Measurements from ENCODE around the gene NCOR1.

NCOR1 gene

GRCh38 chr17:16019347-16019746 is 196.0 kb downstream of the NCOR1 start:
- DNase-seq = no peak

DNA sequence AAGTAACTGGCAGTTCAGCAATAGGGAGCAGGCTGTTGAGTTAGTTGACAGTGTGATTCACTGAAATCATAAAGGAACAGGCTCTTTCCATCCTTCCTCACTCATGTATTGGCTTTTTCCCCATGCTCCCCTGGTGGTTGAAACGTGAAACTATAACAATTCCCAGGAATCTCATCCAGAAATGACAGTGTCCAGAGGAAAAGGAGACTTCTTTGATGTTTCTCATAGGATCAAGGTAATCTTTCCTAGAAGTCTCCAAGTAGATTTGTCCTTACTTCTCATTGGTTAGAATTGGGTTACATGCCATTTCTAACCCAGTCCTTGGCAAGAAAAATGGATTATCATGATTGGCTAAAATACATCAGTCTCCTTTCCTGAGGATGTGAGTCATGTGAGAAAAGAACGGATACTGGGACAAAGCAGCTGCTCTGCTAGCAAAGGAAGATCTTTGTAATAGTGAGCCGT is 201.4 kb downstream of the NCOR1 start:
- no peak for DNase-seq

DNA sequence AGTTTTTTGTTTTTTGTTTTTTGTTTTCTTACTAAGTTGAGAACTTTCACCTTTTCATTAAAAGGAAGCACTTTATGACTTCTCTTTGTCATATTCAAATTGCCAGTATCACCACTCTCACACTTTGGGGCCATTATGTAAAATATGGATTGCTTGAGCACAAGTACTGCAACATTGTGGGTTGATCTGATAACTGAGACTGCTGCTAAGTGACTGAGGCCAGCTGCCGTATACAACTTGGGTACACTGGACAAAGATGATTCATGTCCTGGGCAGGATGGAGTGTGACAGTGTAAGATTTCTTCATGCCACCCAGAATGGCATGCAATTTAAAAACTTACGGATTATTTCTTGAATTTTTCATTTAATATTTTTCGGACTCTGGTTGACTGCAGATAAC is 207.9 kb downstream of the NCOR1 start:
- no peak for DNase-seq

- no peak for DNase-seq
Measured at GRCh38 chr17:16005636-16006035, 209.7 kb downstream of the NCOR1 start.

DNA sequence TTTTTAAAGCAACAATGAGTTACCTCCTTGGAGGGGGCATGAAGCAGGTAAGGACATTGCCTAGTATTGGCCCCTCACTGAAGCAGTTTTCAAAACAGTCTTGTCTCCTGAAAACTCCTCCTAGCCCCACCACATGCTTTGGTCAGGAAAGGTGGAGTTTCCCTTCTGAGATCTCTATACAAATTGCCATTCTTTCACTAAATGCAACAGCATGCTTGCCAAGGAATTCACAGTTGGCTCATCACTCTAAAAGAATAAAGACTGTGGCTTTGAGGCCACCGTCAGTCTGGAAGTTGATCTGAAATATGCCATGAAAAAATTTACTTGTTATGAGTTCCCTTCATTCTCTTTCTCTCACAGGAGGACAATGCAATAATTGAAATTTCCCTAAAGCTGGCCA is 211.5 kb downstream of the NCOR1 start:
- DNase-seq = no peak

- no peak for DNase-seq
Measured at GRCh38 chr17:16002708-16003260, 212.6 kb downstream of the NCOR1 start.

- no peak for DNase-seq
Measured at GRCh38 chr17:16001226-16001897, 214.0 kb downstream of the NCOR1 start.

DNA sequence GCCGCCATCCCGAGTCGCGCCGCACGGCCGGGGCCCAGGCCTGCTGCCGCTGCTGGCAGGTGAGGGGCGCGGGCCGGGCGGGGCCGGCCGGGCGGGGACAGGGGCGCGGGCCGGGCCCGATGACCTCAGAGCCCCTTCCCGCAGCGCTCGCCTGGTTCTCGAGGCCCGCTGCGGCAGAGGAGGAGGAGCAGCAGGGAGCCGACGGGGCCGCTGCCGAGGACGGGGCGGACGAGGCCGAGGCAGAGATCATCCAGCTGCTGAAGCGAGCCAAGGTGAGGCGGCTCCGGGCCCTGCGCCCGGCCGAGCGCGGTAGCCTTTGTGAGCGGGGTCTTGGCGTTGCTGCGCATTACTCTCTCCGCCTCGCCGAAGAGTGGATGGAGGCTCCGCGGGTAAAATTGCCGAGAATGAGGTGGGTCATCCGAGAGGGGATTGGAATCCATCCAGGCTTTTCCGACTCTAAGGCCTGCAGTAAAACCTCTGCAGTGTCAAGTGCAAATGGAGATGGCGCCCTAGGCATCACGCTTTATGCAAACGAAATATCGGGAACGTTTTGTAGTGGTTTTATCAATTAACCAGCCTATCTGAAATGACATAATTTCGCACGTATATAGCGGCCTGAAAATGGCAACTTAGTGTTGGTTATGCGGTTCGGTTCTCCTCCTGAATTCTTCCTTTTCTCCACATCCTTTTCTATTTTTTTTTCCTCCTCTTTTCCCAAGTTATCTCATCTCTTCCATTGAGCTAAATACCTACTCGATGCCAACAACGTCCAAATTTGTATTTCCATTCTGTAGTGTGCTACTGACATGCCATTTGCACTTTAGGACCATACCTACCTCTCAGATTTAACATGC is 215.1 kb downstream of the NCOR1 start:
- DNase-seq = no peak

GRCh38 chr17:15999141-15999973 is 216.0 kb downstream of the NCOR1 start, which contains the start of the genes TTC19 and ZSWIM7:
TTC19 (plus strand) TSS chr17:15999824; CDS start chr17:15999849, 25 bp downstream.
ZSWIM7 (minus strand) TSS chr17:15999704; CDS start chr17:15999594, 110 bp downstream.
- peak; percentile 83 for DNase-seq

- no peak for DNase-seq
Measured at GRCh38 chr17:15998031-15998562, 217.2 kb downstream of the NCOR1 start.

GRCh38 chr17:15996322-15996721 is 219.0 kb downstream of the NCOR1 start:
- DNase-seq = no peak

GRCh38 chr17:15981646-15982580 is 233.4 kb downstream of the NCOR1 start:
- DNase-seq = no peak

DNA sequence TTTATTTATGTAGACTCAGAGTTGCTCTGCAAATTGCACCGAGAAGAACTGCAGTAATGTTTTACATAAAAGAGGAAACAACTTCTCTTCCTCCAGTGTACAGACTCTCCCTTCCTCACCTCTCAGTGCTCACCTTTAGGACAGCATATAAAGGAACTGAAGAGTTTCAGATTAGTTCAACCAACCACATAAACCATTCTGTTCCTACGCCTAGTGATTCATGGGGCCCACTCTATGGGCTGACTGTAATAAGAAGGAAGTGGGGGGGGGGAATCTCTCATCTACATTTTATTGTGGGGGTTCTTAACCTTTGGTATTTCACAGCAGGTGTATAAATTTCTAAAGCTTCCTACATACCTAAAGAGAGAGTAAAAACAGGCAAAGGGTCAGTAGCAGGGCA is 234.1 kb downstream of the NCOR1 start:
- no peak for DNase-seq
